M059J (cell line): Measurements from ENCODE around the gene NOP56. TPM values are rescaled to one million over a fixed set of nuclear protein-coding genes. Genes with fewer than 3 reads are reported as not detected.
"Not testable (repeated sequence)": the region's sequence is repeated elsewhere in the genome, so short reads cannot be mapped to it uniquely, and the experiment has no call there.

Experiments used
- DNase-seq: peaks from one replicate; pipeline ENCODE4 v3.0.0-alpha.2; 2012; ENCODE audit warnings: low read depth
- total RNA-seq: library from RNA; depleted of rRNA; stranded (reverse); fragments of >200 nt; shearing (Covaris generic); gene quantifications from 2 replicates; pipeline ENCODE4 v1.2.3, GENCODE V29; 2014

The NOP56 gene
- total RNA-seq, 1 experiment from 2014 or later: 163 TPM

DNA sequence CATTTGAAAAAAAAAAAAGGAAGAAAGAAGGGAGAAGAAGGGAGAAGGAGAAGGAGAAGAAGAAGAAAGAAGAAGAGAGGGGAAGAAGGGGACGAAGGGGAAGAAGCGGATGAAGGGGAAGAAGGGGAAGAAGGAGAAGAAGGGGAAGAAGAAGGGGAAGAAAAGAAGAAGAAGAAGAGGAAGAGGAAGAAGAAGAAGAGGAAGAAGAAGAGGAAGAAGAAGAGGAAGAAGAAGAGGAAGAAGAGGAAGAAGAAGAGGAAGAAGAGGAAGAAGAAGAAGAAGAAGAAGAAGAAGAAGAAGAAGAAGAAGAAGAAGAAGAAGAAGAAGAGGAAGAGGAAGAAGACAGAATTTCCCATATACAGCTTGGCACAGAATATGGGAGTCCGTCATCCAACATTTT is 29.6 kb downstream of the NOP56 start:
- DNase-seq: not testable (repeated sequence)

- not testable (repeated sequence) for DNase-seq
These were observed 32.4 kb downstream of the NOP56 start for GRCh38 chr20:2684817-2685216.

- no peak for DNase-seq
These were observed 35.1 kb downstream of the NOP56 start for GRCh38 chr20:2687514-2687913.

DNA sequence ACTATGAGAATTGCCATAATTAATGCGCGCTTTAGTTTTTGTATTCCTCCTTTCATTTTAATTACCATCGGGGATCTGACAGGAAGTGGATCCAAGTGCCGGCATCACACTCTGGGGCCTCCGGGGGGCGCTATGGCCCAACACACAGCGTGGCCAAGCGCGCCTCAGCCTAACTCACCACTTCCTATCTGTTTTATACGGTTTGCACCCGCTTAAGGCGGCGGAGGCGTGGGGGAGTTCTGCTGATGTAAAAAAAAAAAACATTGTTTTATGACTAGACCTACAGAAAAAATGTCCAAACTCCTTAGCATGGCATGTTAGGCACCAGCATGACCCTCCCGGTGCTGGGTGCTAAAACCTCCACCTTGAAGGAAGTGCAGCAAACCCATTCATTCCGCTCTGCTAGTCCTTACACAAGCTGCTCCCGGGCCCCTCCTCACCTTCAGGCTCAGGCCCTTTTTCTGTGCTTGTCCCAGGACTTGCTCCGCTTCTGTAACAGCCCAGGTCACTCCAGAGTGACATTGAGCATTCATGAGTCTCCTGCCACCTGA is 35.7 kb downstream of the NOP56 start:
- peak; percentile 26 for DNase-seq

GRCh38 chr20:2690213-2690612 is 37.8 kb downstream of the NOP56 start:
- DNase-seq: no peak

DNA sequence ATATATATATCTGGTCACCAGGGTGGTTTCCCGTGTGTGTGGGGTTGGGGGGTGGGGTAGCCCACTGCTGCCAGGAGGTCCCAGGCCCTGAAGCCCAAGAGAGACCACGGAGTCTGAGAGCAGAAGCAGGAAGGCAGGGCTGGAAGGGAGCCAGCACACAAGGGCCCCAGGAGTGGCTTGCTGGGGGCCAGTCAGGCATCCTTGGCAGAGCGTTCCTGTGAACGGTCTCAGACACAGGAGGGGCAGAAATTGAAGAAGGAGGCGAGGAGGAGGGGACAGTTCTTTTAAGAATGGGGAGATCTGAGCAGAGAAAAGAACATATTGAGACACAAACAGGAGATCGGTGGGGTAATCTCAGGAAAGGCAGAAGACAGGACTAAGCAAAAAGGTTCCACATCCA is 38.3 kb downstream of the NOP56 start:
- DNase-seq: no peak

DNA sequence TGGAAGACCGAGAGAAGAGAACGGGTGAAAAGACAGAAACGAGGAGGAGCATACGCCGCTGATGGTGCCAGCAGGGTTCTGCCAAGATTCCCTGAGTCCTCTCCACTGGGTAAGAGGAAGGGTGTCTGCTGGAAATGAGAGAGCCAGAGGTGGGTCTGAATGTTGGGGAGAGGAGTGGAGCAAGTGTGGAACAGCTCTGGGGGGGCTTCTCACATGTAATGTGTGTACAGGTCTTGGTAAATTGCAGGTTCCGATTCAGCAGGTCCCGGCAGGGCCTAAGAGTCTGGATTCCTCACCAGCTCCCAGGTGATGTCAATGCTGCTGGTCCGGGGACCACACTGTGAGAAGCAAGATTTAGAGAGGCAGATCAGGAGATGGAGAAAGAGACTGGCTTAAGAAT is 38.7 kb downstream of the NOP56 start:
- no peak for DNase-seq

DNA sequence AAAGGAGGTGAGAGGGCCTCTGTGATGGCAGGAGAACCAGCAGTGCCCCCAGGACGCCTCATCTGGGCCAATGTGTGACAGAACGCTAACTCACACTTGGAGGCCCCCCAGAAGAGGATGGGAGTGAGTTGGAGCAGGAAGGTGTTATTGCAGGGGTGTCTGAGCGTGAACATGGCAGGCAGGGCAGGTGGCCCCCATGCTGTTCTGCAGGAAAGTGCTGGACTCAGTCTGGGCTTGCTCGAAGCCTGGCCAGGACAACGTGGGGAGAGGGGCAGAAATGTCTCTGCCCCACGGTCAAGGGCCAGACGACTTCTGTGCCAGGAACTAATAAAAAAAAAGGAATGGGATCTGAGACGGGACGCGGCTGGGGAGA is 39.2 kb downstream of the NOP56 start:
- no peak for DNase-seq

DNA sequence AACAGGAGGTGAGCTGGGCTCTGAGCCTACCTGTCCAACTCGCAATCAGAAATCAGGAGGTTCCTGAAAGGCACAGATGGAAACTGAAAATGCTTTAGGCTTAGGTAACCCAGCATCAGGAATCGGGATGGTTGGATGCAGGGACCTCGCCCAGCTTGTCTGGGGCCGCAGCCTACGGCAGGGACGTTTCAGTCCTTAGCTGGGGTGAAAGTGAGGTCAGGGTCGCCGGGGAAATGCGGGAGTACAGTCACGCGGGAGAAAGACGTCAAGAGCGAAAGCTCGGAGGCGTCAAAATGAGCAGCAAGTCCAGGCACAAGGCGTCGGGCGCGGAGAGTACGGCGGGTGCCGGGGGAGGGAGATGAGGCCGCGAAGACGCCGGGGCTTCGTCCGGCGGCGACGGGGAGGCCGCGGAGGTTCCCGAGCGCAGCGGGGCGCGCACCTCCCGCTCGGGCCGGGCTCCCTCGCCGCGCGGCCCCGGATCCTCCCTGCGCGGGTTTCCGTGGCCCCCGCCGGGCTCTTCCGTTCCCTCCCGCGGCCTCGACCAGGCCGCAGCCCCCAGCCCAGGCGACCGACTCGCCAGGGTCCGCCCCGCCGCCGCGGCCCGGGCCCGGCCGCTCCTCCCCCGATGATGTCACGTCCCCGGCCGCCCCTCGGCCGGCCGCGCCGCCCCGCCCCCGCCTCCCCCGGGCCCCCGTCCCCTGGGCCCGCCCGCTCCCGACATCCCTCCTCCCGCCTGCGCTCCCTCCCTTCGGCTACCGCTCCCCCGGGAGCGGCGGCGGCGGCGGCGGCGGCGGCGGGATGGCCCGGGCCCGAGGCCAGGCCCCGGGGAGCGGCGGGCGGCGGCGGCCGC is 39.8 kb downstream of the NOP56 start, which contains the start of gene EBF4:
EBF4 (plus strand) TSS at position 745 of the 850 bp plus-strand sequence. CDS start 866 bp downstream, outside the sequence.
- DNase-seq: peak; percentile 21

- DNase-seq: no peak
These were observed 40.5 kb downstream of the NOP56 start for GRCh38 chr20:2692886-2693285.

GRCh38 chr20:2693286-2694007 is 41.0 kb downstream of the NOP56 start:
- DNase-seq: no peak

DNA sequence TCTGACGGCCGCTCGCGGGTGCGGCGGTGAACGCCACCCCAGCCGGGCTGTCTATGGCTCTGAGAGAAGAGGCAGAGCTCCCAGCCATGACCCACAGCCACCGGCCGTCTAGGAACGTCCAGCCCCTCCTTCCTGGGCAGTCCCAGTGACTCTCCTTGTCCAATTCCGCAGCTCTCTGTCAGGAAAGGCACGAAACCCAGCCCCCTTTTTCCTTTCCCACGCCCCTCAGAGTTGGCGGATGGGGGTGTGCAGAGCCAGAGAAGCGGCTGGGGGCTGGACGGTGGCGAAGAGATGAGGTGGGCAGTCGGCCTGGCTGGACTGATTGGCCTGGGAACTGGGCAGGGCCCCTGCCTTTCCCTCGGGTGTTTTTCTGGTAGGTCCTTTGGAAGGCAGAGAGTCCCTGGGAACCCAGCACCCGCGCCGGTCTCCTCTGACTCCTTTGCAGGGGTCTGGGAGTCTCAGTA is 41.6 kb downstream of the NOP56 start:
- no peak for DNase-seq

DNA sequence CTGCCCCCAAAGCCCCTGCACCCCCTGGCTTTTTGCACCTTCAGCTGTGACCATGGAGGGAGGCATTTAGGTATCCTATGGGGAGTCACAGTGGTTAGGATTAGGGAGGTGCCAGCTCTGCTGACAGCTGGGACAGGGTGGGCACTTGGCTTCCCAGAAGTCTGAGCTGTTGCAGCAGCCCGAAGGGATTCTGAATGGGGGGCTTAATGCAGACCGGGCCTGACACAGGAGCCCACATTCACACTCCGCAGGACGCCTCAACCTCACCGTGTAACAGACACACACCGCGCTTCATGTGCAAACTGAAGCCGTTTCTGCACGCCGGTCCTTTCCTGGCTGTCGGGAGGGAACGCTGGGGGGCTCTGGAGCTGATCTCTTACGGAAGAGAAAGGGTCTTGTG is 42.1 kb downstream of the NOP56 start:
- no peak for DNase-seq

GRCh38 chr20:2695206-2695983 is 43.0 kb downstream of the NOP56 start:
- no peak for DNase-seq

DNA sequence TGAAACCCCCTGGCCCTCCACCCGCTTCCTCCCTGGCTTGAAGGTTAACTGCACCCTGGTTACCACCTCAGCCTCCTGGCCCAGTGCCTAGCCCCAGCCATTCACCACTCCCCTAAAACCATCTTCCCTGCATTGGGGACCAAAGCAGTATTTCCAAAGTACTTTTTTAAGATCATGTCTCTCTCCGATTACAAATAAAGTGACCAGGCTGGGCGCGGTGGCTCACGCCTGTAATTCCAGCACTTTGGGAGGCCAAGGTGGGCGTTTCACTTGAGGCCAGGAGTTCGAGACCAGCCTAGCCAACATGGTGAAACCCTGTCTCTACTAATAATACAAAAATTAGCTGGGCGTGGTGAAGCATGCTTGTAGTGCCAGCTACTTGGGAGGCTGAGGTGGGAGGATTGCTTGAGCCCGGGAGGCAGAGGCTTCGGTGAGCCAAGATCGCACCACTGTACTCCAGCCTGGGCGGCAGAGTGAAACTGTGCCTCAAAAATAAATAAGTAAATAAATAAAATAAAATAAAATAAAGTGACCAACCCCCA is 43.6 kb downstream of the NOP56 start:
- DNase-seq: not testable (repeated sequence)

DNA sequence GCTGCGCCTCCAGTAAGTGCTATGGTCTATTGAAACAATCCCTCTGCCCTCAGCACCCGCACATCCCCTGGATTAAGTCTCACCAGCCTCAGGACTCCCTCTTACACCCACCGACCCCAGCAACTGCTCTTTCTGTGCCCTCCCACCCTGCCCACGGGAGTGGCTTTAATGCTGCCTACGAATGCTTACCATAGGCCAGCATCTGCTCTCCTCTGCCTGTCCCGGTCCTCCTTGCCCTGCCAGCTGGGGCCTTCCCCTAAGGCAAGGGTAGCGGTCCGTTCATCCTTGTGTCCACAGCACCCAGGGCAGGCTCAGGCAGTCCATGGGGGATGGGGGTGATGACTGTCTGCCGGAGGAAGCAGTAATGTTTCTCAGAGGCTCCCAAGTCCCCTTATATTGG is 44.2 kb downstream of the NOP56 start:
- DNase-seq: no peak

GRCh38 chr20:2697768-2698167 is 45.3 kb downstream of the NOP56 start:
- no peak for DNase-seq

DNA sequence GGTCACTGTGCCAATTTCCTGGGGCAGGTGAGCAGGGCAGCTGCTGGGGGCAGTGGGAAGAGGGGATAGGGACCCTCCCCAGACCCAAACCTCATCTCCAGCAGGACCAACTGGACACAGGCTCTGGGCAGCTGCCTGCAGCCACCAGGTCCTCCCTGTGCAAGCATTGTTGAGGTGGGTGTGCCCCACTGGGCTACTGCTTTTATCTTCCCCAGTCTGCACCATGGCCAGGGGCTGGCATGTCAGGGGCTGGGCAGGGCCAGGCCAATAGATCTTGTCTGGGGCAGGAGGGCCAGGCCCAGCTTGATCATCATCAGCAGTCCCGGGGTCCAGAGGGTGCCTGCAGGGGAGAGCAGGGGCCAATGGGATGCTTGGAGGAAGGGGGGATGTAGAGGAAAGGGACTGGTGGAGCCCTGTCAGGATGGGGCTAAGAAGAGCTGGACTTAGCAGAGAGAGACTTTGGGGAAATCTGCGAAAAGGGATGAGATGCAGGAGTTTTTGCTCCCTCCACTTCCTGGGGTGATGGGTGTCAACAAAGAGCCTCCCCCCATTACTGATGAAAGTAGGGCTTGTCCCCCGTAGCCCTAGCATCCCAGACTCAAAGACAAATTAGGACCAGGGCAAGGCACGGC is 45.9 kb downstream of the NOP56 start:
- DNase-seq: no peak

GRCh38 chr20:2698912-2699311 is 46.5 kb downstream of the NOP56 start:
- no peak for DNase-seq

GRCh38 chr20:2699775-2700413 is 47.5 kb downstream of the NOP56 start:
- DNase-seq: no peak
